ENCODE measurements around the gene STX3.
"Not testable (repeated sequence)": the region's sequence is repeated elsewhere in the genome, so short reads cannot be mapped to it uniquely, and the experiment has no call there.

STX3 gene

GRCh38 chr11:59822989-59823566 is 67.9 kb downstream of the STX3 start:
- no peaks in the 10 kb centered on the region for H3K36me3 Mint-ChIP-seq
- no peak overlapping the region for H3K27ac Mint-ChIP-seq
- no peaks in the 10 kb centered on the region for H3K9me3 Mint-ChIP-seq
- peaks cover 16% of the 10 kb centered on the region for H3K27me3 Mint-ChIP-seq
- H3K4me3 Mint-ChIP-seq = no peak overlapping the region
- peak; percentile 59 for ATAC-seq
- peaks cover 7% of the 10 kb centered on the region for H3K4me1 Mint-ChIP-seq

DNA sequence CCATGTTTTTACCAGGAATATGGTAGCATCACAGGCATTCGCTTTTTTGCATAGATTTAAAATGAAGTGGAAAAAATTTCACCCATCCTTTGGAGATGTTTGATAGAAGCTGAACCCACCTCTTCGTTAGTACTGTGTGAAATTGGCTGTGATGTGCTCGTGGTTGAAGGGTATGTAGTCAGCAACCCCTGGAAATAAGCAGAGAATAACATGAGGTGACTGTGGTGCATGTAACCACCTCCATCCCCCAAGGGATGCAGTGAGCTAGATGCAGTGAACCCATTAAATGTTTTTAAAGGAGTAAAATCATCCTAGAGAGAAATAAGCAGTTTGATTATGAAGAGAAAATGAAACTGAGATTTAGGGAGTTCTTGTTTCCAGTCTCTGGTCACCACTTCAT is 74.2 kb downstream of the STX3 start:
- Mint-ChIP-seq H3K4me3 (no peak overlapping the region), H3K27ac (no peak overlapping the region)

DNA sequence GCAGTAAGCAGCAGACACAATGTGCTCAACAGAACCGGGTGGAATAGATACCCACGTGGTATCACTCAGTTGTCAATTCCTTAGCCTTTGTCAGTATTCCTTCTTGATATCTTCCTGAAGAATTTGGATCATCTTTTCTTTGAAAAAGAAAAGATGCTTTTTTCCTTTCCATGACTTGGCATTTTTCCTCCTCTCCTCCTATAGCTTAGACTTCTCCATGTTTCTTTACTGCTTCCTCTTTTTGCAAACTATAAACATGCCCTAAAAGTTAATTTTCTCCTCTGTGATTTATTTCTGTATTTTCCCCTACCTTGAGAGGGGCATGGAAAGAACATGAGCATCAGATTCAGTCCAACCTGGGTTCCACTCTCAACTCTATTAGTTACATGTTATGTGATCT is 78.4 kb downstream of the STX3 start:
- H3K4me1 Mint-ChIP-seq = no peaks in the 10 kb centered on the region
- no peaks in the 10 kb centered on the region for H3K9me3 Mint-ChIP-seq
- H3K4me3 Mint-ChIP-seq = no peak overlapping the region
- peaks cover 16% of the 10 kb centered on the region for H3K27me3 Mint-ChIP-seq
- ATAC-seq = no peak
- no peaks in the 10 kb centered on the region for H3K36me3 Mint-ChIP-seq
- no peak overlapping the region for H3K27ac Mint-ChIP-seq

More for the DNA sequence above, 74.2 kb downstream of the STX3 start:
- Mint-ChIP-seq H3K9me3 (no peaks in the 10 kb centered on the region), H3K27me3 (peaks cover 18% of the 10 kb centered on the region), H3K36me3 (no peaks in the 10 kb centered on the region), H3K4me1 (no peaks in the 10 kb centered on the region)
- ATAC-seq = no peak

DNA sequence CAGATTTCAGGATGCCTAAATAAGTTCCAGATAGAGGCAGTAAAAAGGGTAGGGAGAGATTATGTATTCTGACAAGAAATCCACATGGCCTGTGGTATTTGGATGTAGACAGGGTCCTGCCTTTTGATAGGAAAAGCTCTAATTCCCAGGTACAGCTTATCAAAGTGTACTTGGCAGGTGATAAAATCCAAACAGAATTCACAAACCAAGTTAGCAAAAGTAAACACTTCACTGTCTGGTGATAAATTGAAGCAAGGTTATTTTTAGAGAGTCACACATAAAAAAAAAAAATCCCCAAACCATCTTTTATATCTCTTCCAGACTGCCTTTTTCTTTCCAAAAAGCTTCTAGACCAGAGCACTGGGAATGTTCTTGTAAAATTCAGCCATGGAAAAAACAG is 84.4 kb downstream of the STX3 start:
- Mint-ChIP-seq H3K27ac (no peak overlapping the region), H3K4me3 (no peak overlapping the region), H3K27me3 (peaks cover 34% of the 10 kb centered on the region), H3K9me3 (no peaks in the 10 kb centered on the region), H3K4me1 (no peaks in the 10 kb centered on the region), H3K36me3 (no peaks in the 10 kb centered on the region)
- ATAC-seq = no peak

GRCh38 chr11:59841514-59841913 is 86.3 kb downstream of the STX3 start:
- no peak overlapping the region for H3K4me3 Mint-ChIP-seq
- H3K9me3 Mint-ChIP-seq = no peaks in the 10 kb centered on the region
- ATAC-seq = no peak
- H3K4me1 Mint-ChIP-seq = no peaks in the 10 kb centered on the region
- H3K27me3 Mint-ChIP-seq = peaks cover 34% of the 10 kb centered on the region
- H3K27ac Mint-ChIP-seq = no peak overlapping the region
- H3K36me3 Mint-ChIP-seq = no peaks in the 10 kb centered on the region

GRCh38 chr11:59842316-59842715 is 87.1 kb downstream of the STX3 start:
- H3K4me1 Mint-ChIP-seq = no peaks in the 10 kb centered on the region
- no peaks in the 10 kb centered on the region for H3K9me3 Mint-ChIP-seq
- no peak overlapping the region for H3K4me3 Mint-ChIP-seq
- no peaks in the 10 kb centered on the region for H3K36me3 Mint-ChIP-seq
- peaks cover 34% of the 10 kb centered on the region for H3K27me3 Mint-ChIP-seq
- ATAC-seq = no peak
- no peak overlapping the region for H3K27ac Mint-ChIP-seq

- no peaks in the 10 kb centered on the region for H3K9me3 Mint-ChIP-seq
- H3K36me3 Mint-ChIP-seq = no peaks in the 10 kb centered on the region
- H3K27ac Mint-ChIP-seq = no peak within 1 kb of the TSS
- H3K4me1 Mint-ChIP-seq = no peaks in the 10 kb centered on the region
- no peak for ATAC-seq
- no peak within 1 kb of the TSS for H3K4me3 Mint-ChIP-seq
- peaks cover 16% of the 10 kb centered on the region for H3K27me3 Mint-ChIP-seq
These were observed 90.2 kb downstream of the STX3 start, which contains the start of gene CBLIF for GRCh38 chr11:59845399-59845798. TSS of gene CBLIF (minus strand) at chr11:59845499. CDS start at chr11:59845453, 46 bp downstream.

- Mint-ChIP-seq H3K4me1 (no peaks in the 10 kb centered on the region), H3K36me3 (no peaks in the 10 kb centered on the region), H3K27me3 (peaks cover 14% of the 10 kb centered on the region), H3K27ac (no peak overlapping the region), H3K9me3 (peaks cover 5% of the 10 kb centered on the region), H3K4me3 (no peak overlapping the region)
- no peak for ATAC-seq
These were observed 91.4 kb downstream of the STX3 start for GRCh38 chr11:59846556-59846955.

- no peak overlapping the region for H3K27ac Mint-ChIP-seq
- H3K4me3 Mint-ChIP-seq = no peak overlapping the region
- H3K36me3 Mint-ChIP-seq = no peaks in the 10 kb centered on the region
- peaks cover 5% of the 10 kb centered on the region for H3K9me3 Mint-ChIP-seq
- no peak for ATAC-seq
- no peaks in the 10 kb centered on the region for H3K4me1 Mint-ChIP-seq
- peaks cover 14% of the 10 kb centered on the region for H3K27me3 Mint-ChIP-seq
These were observed 92.5 kb downstream of the STX3 start for GRCh38 chr11:59847626-59848025.

DNA sequence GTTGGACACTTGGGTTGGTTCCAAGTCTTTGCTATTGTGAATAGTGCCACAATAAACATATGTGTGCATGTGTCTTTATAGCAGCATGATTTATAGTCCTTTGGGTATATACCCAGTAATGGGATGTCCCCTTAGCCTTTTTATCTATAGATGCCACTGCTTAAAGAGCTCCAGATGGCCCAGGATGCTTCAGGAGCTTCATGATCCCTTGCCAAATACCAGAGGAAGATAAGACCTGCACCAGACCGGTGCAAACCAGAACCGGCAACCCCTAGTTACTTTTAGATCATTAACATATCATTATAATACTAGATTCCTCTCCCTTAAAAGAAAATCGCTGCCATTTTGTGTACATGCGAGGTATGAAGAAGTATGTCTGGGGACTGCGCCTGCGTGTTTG is 93.3 kb downstream of the STX3 start:
- not testable (repeated sequence) for ATAC-seq, H3K36me3 Mint-ChIP-seq, H3K4me1 Mint-ChIP-seq, H3K9me3 Mint-ChIP-seq, H3K4me3 Mint-ChIP-seq, H3K27ac Mint-ChIP-seq
- H3K27me3 Mint-ChIP-seq = peaks cover 12% of the 10 kb centered on the region

GRCh38 chr11:59849129-59849528 is 94.0 kb downstream of the STX3 start:
- no peak for ATAC-seq
- no peaks in the 10 kb centered on the region for H3K4me1 Mint-ChIP-seq

DNA sequence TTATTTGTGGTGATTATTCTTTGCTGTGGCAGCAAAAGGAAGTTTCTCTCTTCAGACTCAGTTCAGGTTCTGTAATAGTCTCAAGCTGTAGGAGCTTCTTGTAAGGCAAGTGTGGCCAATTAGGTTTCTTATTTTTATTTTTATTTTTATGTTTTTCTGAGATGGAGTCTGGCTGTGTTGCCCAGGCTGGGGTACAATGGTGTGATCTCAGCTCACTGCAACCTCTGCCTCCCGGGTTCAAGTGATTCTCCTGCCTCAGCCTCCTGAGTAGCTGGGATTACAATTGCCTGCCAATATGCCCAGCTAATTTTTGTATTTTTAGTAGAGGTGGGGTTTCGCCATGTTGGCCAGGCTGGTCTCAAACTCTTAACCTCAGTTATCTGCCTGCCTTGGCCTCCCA is 94.4 kb downstream of the STX3 start:
- not testable (repeated sequence) for H3K36me3 Mint-ChIP-seq, H3K4me1 Mint-ChIP-seq, H3K27ac Mint-ChIP-seq, H3K9me3 Mint-ChIP-seq, H3K4me3 Mint-ChIP-seq, ATAC-seq
- peaks cover 14% of the 10 kb centered on the region for H3K27me3 Mint-ChIP-seq

More at GRCh38 chr11:59849129-59849528, 94.0 kb downstream of the STX3 start:
- peaks cover 5% of the 10 kb centered on the region for H3K9me3 Mint-ChIP-seq
- H3K4me3 Mint-ChIP-seq = no peak overlapping the region
- no peaks in the 10 kb centered on the region for H3K36me3 Mint-ChIP-seq
- H3K27me3 Mint-ChIP-seq = peaks cover 12% of the 10 kb centered on the region
- no peak overlapping the region for H3K27ac Mint-ChIP-seq

GRCh38 chr11:59851416-59851815 is 96.2 kb downstream of the STX3 start:
- not testable (repeated sequence) for H3K4me3 Mint-ChIP-seq

GRCh38 chr11:59854871-59855270 is 99.7 kb downstream of the STX3 start:
- H3K36me3 Mint-ChIP-seq = no peaks in the 10 kb centered on the region
- peaks cover 5% of the 10 kb centered on the region for H3K9me3 Mint-ChIP-seq
- ATAC-seq = no peak
- no peak overlapping the region for H3K27ac Mint-ChIP-seq
- H3K4me1 Mint-ChIP-seq = no peaks in the 10 kb centered on the region
- H3K27me3 Mint-ChIP-seq = peaks cover 36% of the 10 kb centered on the region
- H3K4me3 Mint-ChIP-seq = no peak overlapping the region

More at GRCh38 chr11:59851416-59851815, 96.2 kb downstream of the STX3 start:
- H3K4me1 Mint-ChIP-seq, H3K9me3 Mint-ChIP-seq, H3K27ac Mint-ChIP-seq, H3K36me3 Mint-ChIP-seq, ATAC-seq: not testable (repeated sequence)
- peaks cover 28% of the 10 kb centered on the region for H3K27me3 Mint-ChIP-seq
